Daoy (cell line): ENCODE results near the gene TAB2. TPM values are rescaled to one million over a fixed set of nuclear protein-coding genes. Genes with fewer than 3 reads are reported as not detected.

Experiments
- DNase-seq: peaks from one replicate; pipeline ENCODE4 v3.0.0-alpha.2; 2015; ENCODE audit warnings: low read depth
- total RNA-seq: library from RNA; depleted of rRNA; stranded (reverse); fragments of >200 nt; shearing (Covaris generic); gene quantifications from 2 replicates; pipeline ENCODE4 v1.2.3, GENCODE V29; 2014

The TAB2 gene
- total RNA-seq, 1 experiment from 2014 or later = 31.5 TPM

DNA sequence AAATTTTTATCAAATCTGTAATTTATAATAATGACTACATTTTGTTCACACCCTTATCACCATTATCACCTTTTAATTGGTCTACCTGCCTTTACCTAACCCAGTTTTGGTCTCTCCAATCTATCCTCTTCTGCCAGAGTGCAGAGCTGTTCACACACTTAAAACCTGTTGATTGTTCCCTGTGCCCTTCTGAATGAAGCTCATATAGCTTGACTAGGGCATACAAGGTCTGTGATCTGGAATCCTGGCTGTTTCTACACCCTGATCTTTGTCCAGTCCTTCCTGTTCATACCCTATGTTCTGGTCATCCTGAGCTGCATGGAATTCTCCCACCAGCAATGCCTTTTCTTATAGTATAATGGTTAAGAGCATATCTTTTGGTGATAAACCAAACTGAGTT, 53.6 kb downstream of the TAB2 start:
- DNase-seq = no peak

DNA sequence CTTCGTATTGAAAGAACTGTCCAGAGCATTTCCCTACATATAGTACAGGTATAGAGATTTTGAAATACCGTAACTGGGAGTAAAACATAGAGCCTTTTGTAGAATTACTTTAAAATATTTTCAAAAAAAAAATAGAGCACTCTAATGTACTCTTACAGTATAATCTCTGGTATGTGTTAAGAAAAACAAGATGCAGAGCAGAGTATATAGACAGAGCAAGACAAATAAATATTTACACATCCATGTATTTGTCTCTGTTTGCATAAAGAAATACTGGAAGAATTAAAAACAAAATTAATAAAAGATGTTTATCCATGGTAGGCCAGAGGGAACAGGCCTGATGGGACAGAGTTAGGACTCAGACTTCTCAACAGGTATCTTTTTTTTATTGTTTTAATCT, 54.5 kb downstream of the TAB2 start:
- DNase-seq = no peak

GRCh38 chr6:149373511-149373910, 56.0 kb downstream of the TAB2 start:
- DNase-seq = no peak

GRCh38 chr6:149379977-149380376, 62.5 kb downstream of the TAB2 start:
- no peak for DNase-seq

- DNase-seq = no peak
These were observed 63.0 kb downstream of the TAB2 start for GRCh38 chr6:149380523-149380922.

- no peak for DNase-seq
These were observed 65.9 kb downstream of the TAB2 start for GRCh38 chr6:149383371-149383770.

GRCh38 chr6:149384464-149384863, 67.0 kb downstream of the TAB2 start:
- DNase-seq = no peak

- DNase-seq = no peak
These were observed 68.6 kb downstream of the TAB2 start for GRCh38 chr6:149385998-149386646.

DNA sequence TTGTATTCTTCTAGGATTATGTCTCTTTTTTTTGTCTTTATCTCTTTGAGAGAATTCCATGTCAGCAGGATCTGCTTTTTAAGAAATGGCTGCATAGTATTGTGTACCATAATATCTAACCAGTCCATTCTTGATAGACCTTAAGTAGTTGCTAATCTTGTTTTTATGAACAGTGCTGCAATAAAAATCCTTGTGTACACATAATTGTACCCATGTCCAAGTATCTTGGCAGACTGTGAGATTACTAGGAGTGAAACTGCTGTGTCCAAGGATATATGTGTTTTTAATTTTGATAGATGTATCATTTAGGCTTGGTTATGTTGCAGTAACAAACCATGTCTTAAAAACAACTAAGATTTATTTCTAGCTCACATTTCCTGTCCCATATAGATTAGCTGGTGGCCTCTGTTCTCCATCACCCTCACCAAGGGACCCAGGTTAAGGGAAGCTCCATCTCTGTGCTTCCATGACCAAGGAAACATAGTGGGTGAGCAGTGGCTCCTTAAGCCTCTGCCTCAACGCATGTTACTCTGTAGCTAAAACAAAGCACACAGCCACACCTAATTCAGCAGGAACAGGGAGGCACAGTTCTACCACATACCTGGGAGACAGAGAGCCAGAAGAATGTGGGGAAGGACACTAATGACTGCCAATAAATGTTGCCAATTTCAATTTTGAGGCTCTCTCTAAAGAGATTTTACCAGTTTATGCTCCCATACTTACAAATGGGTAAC, 70.4 kb downstream of the TAB2 start:
- no peak for DNase-seq

DNA sequence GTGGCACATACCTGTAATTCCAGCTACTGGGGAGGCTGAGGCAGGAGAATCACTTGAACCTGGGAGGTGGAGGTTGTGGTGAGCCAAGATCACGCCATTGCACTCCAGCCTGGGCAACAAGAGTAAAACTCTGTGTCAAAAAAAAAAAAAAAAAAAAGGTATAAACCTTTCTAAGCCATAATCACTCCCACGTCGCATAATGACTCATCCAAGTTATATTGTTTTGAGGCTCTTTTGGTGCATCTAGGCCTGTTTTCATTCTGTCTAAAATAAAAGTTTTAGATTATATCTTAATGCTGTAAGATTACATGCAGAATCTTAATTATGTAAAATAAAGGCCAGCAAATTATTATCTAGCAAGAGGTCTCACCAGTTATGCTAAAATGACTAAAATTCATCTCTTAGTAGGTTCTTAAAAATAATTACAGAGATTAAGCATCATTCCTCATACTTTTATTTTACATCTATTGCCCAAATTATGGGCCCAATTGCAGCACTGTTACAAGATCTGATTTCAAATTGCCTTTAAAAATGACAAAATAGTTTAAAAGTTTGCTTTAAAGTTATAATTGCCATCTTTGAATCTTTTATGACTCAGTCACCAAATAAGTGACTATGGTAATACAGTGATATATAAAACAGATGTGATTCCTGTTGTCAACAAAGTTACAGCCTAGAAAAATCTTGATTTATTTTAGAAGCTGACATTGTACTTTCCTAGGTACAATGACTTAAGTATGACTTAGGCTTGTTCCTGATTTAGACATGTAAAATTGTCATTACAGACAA, 72.2 kb downstream of the TAB2 start:
- DNase-seq = no peak

- no peak for DNase-seq
These were observed 74.6 kb downstream of the TAB2 start for GRCh38 chr6:149392093-149392492.

- DNase-seq = no peak
These were observed 75.0 kb downstream of the TAB2 start for GRCh38 chr6:149392535-149392934.

DNA sequence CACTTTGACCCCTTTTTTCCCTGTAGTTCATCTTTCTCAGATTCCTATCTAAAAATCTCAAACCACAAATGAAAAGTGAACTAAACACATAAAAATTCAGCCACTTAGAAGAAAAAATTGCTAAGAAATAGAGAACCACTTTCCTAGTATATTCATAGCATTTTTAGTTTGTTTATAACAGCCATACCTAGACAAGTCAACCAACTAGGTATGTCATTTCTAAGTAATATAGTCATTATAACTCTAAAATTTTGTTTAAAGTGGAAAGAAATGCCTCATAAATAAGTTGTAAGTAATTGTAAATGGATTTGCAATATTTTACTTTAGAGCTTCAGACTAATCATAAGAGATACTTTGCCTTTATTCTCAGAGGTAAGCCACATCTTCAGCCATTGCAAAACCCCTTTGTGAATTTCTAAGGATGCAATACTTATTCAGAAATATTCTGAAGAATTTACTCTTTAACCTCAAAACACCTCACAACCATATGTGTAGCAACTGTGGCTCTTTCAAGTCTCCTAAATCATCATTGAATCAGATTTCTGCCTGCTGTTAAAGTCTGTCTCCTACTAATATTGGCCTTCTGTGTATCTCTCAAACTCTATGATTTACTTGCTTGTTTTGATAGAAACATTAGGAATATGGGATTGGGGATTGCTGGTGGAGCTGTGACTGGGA, 75.6 kb downstream of the TAB2 start:
- DNase-seq = no peak

GRCh38 chr6:149395185-149395584, 77.7 kb downstream of the TAB2 start:
- DNase-seq = no peak

- no peak for DNase-seq
These were observed 79.9 kb downstream of the TAB2 start for GRCh38 chr6:149397384-149397783.

DNA sequence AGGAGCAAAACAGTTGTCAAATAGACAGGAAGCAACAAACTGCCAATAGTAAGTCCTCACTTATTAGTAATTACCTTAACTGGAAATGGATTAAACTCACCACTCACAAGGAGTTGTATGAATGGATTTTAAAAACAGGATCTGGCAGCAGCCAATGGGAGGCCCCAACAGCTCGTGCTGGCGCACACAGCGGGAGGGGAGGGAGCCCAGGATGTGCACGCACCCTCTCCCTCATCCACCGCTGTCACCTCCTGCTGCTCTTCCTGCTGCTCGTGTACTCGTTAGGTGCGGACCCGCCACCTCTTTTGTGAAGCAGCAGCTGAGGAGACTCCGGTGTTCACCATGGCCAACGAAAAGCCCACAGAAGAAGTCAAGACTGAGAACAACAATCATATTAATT, 82.5 kb downstream of the TAB2 start, which contains the start of gene SUMO4:
SUMO4 (plus strand) TSS at position 213 of the 400 bp plus-strand sequence; CDS start at position 343, 130 bp downstream.
- DNase-seq = no peak

DNA sequence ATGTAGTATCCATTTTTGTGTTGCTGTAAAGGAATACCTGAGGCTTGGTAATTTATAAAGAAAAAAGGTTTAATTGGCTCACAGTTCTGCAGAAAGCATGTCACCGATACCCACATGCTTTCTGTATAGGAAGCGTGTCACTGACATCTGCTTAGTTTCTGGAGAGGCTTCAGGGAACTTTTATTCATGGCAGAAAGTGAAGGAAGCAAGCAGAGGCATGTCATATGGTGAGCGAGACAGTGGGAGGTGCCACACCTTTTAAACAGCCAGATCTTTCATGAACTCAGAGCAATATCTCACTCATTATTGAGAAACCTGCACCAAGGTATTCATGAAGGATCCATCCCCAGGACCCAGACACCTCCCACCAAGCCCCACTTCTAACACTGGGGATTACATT, 86.0 kb downstream of the TAB2 start:
- no peak for DNase-seq

- DNase-seq = no peak
These were observed 88.6 kb downstream of the TAB2 start for GRCh38 chr6:149405823-149406765.

- DNase-seq = no peak
These were observed 92.1 kb downstream of the TAB2 start for GRCh38 chr6:149409617-149410016.

GRCh38 chr6:149410557-149410956, 93.0 kb downstream of the TAB2 start:
- DNase-seq = no peak

DNA sequence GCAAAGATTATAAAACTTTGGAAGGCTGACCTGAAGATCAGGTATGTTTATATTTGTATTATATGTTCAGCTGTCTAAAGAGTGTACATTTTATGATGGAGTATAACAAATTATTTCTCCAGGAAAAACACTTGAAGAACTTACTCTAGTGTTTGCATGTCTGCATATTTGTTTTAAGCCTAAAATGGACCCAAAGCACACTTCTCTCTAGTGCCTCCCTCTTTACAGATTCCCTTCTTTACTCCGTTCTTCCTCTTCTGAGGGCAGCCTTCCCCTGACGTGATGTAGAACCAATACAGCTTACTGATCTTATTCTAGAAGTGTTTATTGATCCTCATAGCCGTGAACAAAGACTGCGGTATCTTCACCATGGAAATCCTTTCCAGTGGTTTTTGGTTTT, 96.5 kb downstream of the TAB2 start:
- no peak for DNase-seq
